Measurements from ENCODE around the gene USP34.

- TF ChIP-seq CTCF (IDR thresholded peaks at IDR 0.05; ENCODE audit: insufficient read depth, low read length) = no peak
- TF ChIP-seq POLR2AphosphoS5 (IDR thresholded peaks at IDR 0.05; ENCODE audit: low read depth) = no peak
- TF ChIP-seq, protein P1, sequence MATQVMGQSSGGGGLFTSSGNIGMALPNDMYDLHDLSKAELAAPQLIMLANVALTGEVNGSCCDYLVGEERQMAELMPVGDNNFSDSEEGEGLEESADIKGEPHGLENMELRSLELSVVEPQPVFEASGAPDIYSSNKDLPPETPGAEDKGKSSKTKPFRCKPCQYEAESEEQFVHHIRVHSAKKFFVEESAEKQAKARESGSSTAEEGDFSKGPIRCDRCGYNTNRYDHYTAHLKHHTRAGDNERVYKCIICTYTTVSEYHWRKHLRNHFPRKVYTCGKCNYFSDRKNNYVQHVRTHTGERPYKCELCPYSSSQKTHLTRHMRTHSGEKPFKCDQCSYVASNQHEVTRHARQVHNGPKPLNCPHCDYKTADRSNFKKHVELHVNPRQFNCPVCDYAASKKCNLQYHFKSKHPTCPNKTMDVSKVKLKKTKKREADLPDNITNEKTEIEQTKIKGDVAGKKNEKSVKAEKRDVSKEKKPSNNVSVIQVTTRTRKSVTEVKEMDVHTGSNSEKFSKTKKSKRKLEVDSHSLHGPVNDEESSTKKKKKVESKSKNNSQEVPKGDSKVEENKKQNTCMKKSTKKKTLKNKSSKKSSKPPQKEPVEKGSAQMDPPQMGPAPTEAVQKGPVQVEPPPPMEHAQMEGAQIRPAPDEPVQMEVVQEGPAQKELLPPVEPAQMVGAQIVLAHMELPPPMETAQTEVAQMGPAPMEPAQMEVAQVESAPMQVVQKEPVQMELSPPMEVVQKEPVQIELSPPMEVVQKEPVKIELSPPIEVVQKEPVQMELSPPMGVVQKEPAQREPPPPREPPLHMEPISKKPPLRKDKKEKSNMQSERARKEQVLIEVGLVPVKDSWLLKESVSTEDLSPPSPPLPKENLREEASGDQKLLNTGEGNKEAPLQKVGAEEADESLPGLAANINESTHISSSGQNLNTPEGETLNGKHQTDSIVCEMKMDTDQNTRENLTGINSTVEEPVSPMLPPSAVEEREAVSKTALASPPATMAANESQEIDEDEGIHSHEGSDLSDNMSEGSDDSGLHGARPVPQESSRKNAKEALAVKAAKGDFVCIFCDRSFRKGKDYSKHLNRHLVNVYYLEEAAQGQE (IDR thresholded peaks at IDR 0.05; ENCODE audit: insufficient replicate concordance, low read depth) = no peak
These were observed 40.1 kb upstream of the USP34 start for GRCh38 chr2:61510674-61511671.
